DOHH2 (cell line): Measurements from ENCODE around the gene CEP112.

ENCODE experiments used
- H3F3A ChIP-seq: fragments of 200-600 bp; sonication (generic), shearing (Covaris generic); 2 replicates; pipeline ENCODE4 v1.6.0; 2016; ENCODE audit warnings: antibody characterized with exemption, mild to moderate bottlenecking; ENCODE audit not compliant: control insufficient read depth, insufficient read depth
- H3K27ac ChIP-seq: fragments of 200-600 bp; sonication (generic); 2 replicates; pipeline ENCODE4 v1.5.1; 2014; ENCODE audit warnings: low read depth, mild to moderate bottlenecking, low read length, moderate library complexity
- H3K27me3 ChIP-seq: fragments of 200-600 bp; sonication (generic); 2 replicates; pipeline ENCODE4 v1.6.1; 2014; ENCODE audit warnings: mild to moderate bottlenecking, low read length, mixed read lengths; ENCODE audit not compliant: control insufficient read depth
- H3K36me3 ChIP-seq: fragments of 200-600 bp; sonication (generic); 2 replicates; pipeline ENCODE4 v1.6.1; 2014; ENCODE audit warnings: mild to moderate bottlenecking, low read length, moderate library complexity, mixed read lengths; ENCODE audit not compliant: control insufficient read depth
- H3K4me1 ChIP-seq: fragments of 200-600 bp; sonication (generic); 2 replicates; pipeline ENCODE4 v1.6.1; 2014; ENCODE audit warnings: mild to moderate bottlenecking, low read length, mixed read lengths; ENCODE audit not compliant: control insufficient read depth
- H3K4me2 ChIP-seq: fragments of 200-600 bp; sonication (generic); 2 replicates; pipeline ENCODE4 v1.6.0; 2014; ENCODE audit warnings: mild to moderate bottlenecking, low read length, moderate library complexity
- H3K4me3 ChIP-seq: fragments of 200-600 bp; sonication (generic); 2 replicates; pipeline ENCODE4 v1.5.1; 2014; ENCODE audit warnings: mild to moderate bottlenecking, low read length, mixed read lengths
- H3K79me2 ChIP-seq: fragments of 200-600 bp; sonication (generic); 2 replicates; pipeline ENCODE4 v1.6.1; 2014; ENCODE audit warnings: mild to moderate bottlenecking, low read length, mixed read lengths; ENCODE audit not compliant: control insufficient read depth
- H3K9me2 ChIP-seq: fragments of 200-600 bp; sonication (generic); replicated peaks from 2 replicates; pipeline ENCODE4 v1.6.1; 2014; ENCODE audit warnings: mild to moderate bottlenecking, low read length, mixed read lengths; ENCODE audit not compliant: control insufficient read depth
- H3K9me3 ChIP-seq: fragments of 200-600 bp; sonication (generic); 2 replicates; pipeline ENCODE4 v1.6.1; 2014; ENCODE audit warnings: antibody characterized with exemption, low read length, mixed read lengths; ENCODE audit not compliant: control insufficient read depth, insufficient read depth
- H4K20me1 ChIP-seq: fragments of 200-600 bp; sonication (generic); 2 replicates; pipeline ENCODE4 v1.6.0; 2014; ENCODE audit warnings: low read depth, mild to moderate bottlenecking, antibody characterized with exemption, low read length, moderate library complexity; ENCODE audit not compliant: control insufficient read depth, insufficient read depth
- EZH2phosphoT487 ChIP-seq: fragments of 200-600 bp; sonication (generic); IDR thresholded peaks from 2 replicates; pipeline ENCODE4 v1.6.1; 2017; ENCODE audit warnings: borderline replicate concordance, mild to moderate bottlenecking, antibody characterized with exemption, low read length, moderate library complexity, mixed read lengths
- TF ChIP-seq, protein P1 (sequence below): fragments of 200-600 bp; sonication (generic); IDR thresholded peaks from one replicate; pipeline ENCODE4 v1.5.1; 2014; ENCODE audit warnings: antibody characterized with exemption, mild to moderate bottlenecking, low read depth, low read length; ENCODE audit not compliant: poor library complexity, severe bottlenecking

Gene CEP112

DNA sequence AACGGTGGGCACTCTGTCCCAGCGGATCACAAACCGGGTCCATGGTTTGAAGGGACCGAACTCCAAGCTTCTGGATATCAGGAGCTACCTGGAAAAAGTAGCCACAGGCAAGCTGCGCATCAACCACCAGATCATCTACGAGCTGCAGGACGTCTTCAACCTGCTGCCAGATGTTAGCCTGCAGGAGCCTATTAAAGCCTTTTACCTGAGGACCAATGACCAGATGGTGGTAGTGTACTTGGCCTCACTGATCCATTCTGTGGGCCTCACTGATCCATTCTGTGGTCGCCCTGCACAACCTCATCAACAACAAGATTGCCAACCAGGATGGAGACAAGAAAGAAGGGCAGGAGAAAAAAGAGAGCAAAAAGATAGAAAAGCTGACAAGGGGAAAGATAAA lies 6.3 kb upstream of the CEP112 start:
- TF ChIP-seq EZH2phosphoT487 = no peak
- TF ChIP-seq, protein P1, sequence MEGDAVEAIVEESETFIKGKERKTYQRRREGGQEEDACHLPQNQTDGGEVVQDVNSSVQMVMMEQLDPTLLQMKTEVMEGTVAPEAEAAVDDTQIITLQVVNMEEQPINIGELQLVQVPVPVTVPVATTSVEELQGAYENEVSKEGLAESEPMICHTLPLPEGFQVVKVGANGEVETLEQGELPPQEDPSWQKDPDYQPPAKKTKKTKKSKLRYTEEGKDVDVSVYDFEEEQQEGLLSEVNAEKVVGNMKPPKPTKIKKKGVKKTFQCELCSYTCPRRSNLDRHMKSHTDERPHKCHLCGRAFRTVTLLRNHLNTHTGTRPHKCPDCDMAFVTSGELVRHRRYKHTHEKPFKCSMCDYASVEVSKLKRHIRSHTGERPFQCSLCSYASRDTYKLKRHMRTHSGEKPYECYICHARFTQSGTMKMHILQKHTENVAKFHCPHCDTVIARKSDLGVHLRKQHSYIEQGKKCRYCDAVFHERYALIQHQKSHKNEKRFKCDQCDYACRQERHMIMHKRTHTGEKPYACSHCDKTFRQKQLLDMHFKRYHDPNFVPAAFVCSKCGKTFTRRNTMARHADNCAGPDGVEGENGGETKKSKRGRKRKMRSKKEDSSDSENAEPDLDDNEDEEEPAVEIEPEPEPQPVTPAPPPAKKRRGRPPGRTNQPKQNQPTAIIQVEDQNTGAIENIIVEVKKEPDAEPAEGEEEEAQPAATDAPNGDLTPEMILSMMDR = no peak
- no peaks in the 10 kb centered on the region for H3K36me3 ChIP-seq
- H3K4me2 ChIP-seq = no peak overlapping the region
- H3K9me2 ChIP-seq = no peaks in the 10 kb centered on the region
- H3K9me3 ChIP-seq = no peaks in the 10 kb centered on the region
- no peak overlapping the region for H3K4me3 ChIP-seq
- H3F3A ChIP-seq = peaks cover 14% of the 10 kb centered on the region
- H3K4me1 ChIP-seq = peaks cover 24% of the 10 kb centered on the region
- no peaks in the 10 kb centered on the region for H3K79me2 ChIP-seq
- H3K27me3 ChIP-seq = no peaks in the 10 kb centered on the region
- no peaks in the 10 kb centered on the region for H4K20me1 ChIP-seq
- no peak overlapping the region for H3K27ac ChIP-seq

GRCh38 chr17:66192378-66192687 lies 400 bp upstream of the CEP112 start:
- H3F3A ChIP-seq = peaks cover 22% of the 10 kb centered on the region
- H3K4me1 ChIP-seq = peaks cover 60% of the 10 kb centered on the region
- H3K4me3 ChIP-seq = peak overlapping the region; percentile 83
- H3K36me3 ChIP-seq = no peaks in the 10 kb centered on the region
- peak overlapping the region; percentile 98 for H3K27ac ChIP-seq
- no peak for TF ChIP-seq EZH2phosphoT487
- TF ChIP-seq, protein P1 = no peak
- H3K4me2 ChIP-seq = peak overlapping the region; percentile 99
- no peaks in the 10 kb centered on the region for H3K9me2 ChIP-seq
- peaks cover 24% of the 10 kb centered on the region for H3K79me2 ChIP-seq
- no peaks in the 10 kb centered on the region for H3K9me3 ChIP-seq
- no peaks in the 10 kb centered on the region for H3K27me3 ChIP-seq
- H4K20me1 ChIP-seq = no peaks in the 10 kb centered on the region

DNA sequence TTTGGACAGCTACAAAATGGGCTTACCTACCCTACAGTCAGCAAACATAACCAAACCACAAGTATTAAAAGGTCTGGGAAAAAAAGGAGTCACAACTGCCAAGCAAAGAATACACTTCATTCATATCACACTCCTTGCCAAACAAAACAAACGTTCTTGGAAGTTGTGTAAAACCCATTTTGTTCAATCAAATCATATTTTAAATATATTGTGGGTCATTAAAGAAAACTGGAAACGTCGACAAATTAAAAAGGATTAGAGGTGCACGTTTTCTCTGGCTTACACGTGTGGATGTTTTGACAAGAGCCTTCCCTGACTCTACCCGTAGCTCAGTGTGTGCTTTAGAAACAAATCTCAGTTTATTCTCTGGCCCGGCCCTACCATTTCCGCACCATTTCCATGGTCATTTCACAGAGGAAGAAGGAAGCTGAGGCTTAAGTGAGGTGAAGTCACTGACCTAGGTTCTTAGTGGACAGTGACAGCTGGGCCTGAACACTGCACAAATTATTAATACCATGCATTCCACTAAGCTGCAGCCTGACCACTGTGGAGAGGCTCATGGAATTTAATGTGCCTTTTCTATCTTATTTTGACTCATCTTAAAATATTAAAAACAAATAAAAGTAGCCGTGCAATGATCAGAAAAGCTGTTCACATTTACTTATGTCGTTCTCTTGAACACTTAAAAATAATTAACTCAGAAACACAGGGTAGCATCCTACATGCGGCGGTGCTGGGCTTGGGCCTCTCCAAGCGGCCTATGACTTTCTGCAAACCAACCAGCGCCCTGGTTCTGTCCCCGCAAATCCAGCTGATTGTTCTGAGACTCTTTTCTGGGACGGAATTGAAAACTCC lies 968 bp downstream of the CEP112 start:
- no peak overlapping the region; the same call in 1 of the 2 replicates for H3K27ac ChIP-seq
- no peaks in the 10 kb centered on the region for H3K36me3 ChIP-seq
- peaks cover 21% of the 10 kb centered on the region for H3F3A ChIP-seq
- H3K9me2 ChIP-seq = no peaks in the 10 kb centered on the region
- TF ChIP-seq, protein P1 = no peak
- no peak for TF ChIP-seq EZH2phosphoT487
- no peaks in the 10 kb centered on the region for H4K20me1 ChIP-seq
- H3K79me2 ChIP-seq = peaks cover 29% of the 10 kb centered on the region
- peak overlapping the region; percentile 83 for H3K4me3 ChIP-seq
- no peaks in the 10 kb centered on the region for H3K27me3 ChIP-seq
- no peaks in the 10 kb centered on the region for H3K9me3 ChIP-seq
- peak overlapping the region; percentile 99 for H3K4me2 ChIP-seq
- peaks cover 66% of the 10 kb centered on the region for H3K4me1 ChIP-seq
